Measurements from ENCODE around the gene MAP2K6.

DNA sequence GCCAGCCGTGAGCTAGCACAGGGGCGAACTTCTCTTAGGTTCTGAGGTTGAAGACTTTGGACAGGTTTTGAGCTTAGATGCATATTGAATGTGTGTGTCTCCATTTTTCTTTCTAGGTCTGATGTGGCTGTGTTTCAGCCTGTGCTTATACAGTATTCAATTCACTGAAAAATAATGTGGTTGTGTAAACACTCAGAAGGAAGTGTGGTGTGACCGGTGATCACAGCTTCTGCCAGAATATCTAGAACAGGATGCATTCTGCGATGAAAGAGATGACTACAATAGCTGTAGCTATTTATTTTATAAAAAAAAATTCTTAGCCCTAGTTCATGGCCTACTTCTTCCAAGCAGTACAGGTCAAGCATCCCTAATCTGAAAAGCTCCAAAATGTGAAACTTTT is 64.4 kb downstream of the MAP2K6 start:
- TF ChIP-seq POLR2A (IDR thresholded peaks at IDR 0.05; ENCODE audit: low read depth, low read length) (no peak), POLR2AphosphoS5 (IDR thresholded peaks at IDR 0.05; ENCODE audit: low read depth, low read length) (no peak), TAF1 (IDR thresholded peaks at IDR 0.05; ENCODE audit: low read depth, low read length) (no peak), SPI1 (IDR thresholded peaks at IDR 0.05; ENCODE audit: low read depth, low read length) (no peak)

All from GM12891 (cell line).